ENCODE results near the gene RREB1.

GRCh38 chr6:7087491-7087979 is 20.2 kb upstream of the RREB1 start:
- TF ChIP-seq, protein P1, sequence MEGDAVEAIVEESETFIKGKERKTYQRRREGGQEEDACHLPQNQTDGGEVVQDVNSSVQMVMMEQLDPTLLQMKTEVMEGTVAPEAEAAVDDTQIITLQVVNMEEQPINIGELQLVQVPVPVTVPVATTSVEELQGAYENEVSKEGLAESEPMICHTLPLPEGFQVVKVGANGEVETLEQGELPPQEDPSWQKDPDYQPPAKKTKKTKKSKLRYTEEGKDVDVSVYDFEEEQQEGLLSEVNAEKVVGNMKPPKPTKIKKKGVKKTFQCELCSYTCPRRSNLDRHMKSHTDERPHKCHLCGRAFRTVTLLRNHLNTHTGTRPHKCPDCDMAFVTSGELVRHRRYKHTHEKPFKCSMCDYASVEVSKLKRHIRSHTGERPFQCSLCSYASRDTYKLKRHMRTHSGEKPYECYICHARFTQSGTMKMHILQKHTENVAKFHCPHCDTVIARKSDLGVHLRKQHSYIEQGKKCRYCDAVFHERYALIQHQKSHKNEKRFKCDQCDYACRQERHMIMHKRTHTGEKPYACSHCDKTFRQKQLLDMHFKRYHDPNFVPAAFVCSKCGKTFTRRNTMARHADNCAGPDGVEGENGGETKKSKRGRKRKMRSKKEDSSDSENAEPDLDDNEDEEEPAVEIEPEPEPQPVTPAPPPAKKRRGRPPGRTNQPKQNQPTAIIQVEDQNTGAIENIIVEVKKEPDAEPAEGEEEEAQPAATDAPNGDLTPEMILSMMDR (IDR thresholded peaks at IDR 0.05), result no peak
- no peak for TF ChIP-seq POLR2A (IDR thresholded peaks at IDR 0.05)

All from testis (tissue), 2 donors.